Immature natural killer cell (primary cell): Measurements from ENCODE around the gene THOC6. TPM values are rescaled to one million over a fixed set of nuclear protein-coding genes. Genes with fewer than 3 reads are reported as not detected.

Experiments used
- DNase-seq, 3 donors: peaks; one replicate each; pipeline ENCODE4 v3.0.0; 2022; ENCODE audit warnings: mixed read lengths in 1 of 3
- H3K27ac Mint-ChIP-seq, 6 donors: one replicate each; pipeline ENCODE4 v1.8.0; 2020; ENCODE audit warnings: mixed read lengths in 6 of 6, mild to moderate bottlenecking in 5 of 6, inconsistent platforms in 4 of 6, moderate library complexity in 3 of 6
- H3K27me3 Mint-ChIP-seq, 3 donors: one replicate each; pipeline ENCODE4 v1.8.0; 2020 to 2021; ENCODE audit warnings: low read depth in 3 of 3, mild to moderate bottlenecking in 3 of 3, mixed read lengths in 3 of 3, moderate library complexity in 3 of 3, inconsistent platforms in 1 of 3
- H3K36me3 Mint-ChIP-seq, 3 donors: one replicate each; pipeline ENCODE4 v1.8.0; 2020; ENCODE audit warnings: mixed read lengths in 3 of 3, inconsistent platforms in 2 of 3, mild to moderate bottlenecking in 2 of 3
- H3K4me1 Mint-ChIP-seq, 2 donors: one replicate each; pipeline ENCODE4 v1.8.0; 2020; ENCODE audit warnings: inconsistent platforms in 2 of 2, mild to moderate bottlenecking in 2 of 2, mixed read lengths in 2 of 2, moderate library complexity in 1 of 2
- H3K4me3 Mint-ChIP-seq, 5 donors: one replicate each; pipeline ENCODE4 v1.8.0; 2020; ENCODE audit warnings: mild to moderate bottlenecking in 5 of 5, mixed read lengths in 5 of 5, inconsistent platforms in 3 of 5, moderate library complexity in 3 of 5
- H3K9me3 Mint-ChIP-seq, 6 donors: one replicate each; pipeline ENCODE4 v1.8.0; 2020; ENCODE audit warnings: mild to moderate bottlenecking in 6 of 6, mixed read lengths in 6 of 6, inconsistent platforms in 4 of 6, moderate library complexity in 3 of 6
- polyA plus RNA-seq, 3 donors: library from polyadenylated mRNA; unstranded; fragments of 300-500 nt; fragmentation: Illumina TruSeq; gene quantifications; one replicate each; pipeline ENCODE4 v1.2.3, GENCODE V29; 2021

The THOC6 gene
- polyA plus RNA-seq, 3 donors from 2014 or later: 40.1 to 45.4 (median 42.1) TPM

GRCh38 chr16:3015865-3016521, 7.8 kb upstream of the THOC6 start:
- peaks cover 9 to 11% (median 10%) of the 10 kb centered on the region in 3 donors for H3K27me3 Mint-ChIP-seq
- H3K27ac Mint-ChIP-seq: no peak overlapping the region
- no peak for DNase-seq
- H3K4me3 Mint-ChIP-seq: no peak overlapping the region
- H3K36me3 Mint-ChIP-seq: no peaks in the 10 kb centered on the region
- peaks cover 11% of the 10 kb centered on the region in 2 donors for H3K4me1 Mint-ChIP-seq
- no peaks in the 10 kb centered on the region for H3K9me3 Mint-ChIP-seq

GRCh38 chr16:3017344-3017743, 6.5 kb upstream of the THOC6 start:
- Mint-ChIP-seq H3K4me3 (no peak overlapping the region), H3K9me3 (no peaks in the 10 kb centered on the region), H3K4me1 (peaks cover 24% of the 10 kb centered on the region in 2 donors), H3K27ac (no peak overlapping the region), H3K36me3 (no peaks in the 10 kb centered on the region), H3K27me3 (peaks cover 6 to 16% (median 13%) of the 10 kb centered on the region in 3 donors)
- no peak for DNase-seq

- H3K4me3 Mint-ChIP-seq: peak within 1 kb of the TSS in 1 of 5 donors; percentile 25
- no peak for DNase-seq
- H3K27ac Mint-ChIP-seq: no peak within 1 kb of the TSS
Observed at GRCh38 chr16:3017794-3018506, 5.9 kb upstream of the THOC6 start, which contains the start of gene CLDN6. TSS of gene CLDN6 (minus strand) at chr16:3018183. CDS start at chr16:3016021, 2,162 bp downstream.

GRCh38 chr16:3019594-3020246, 4.1 kb upstream of the THOC6 start:
- Mint-ChIP-seq H3K36me3 (peaks cover 0 to 3% (median 3%) of the 10 kb centered on the region in 3 donors), H3K4me3 (peak overlapping the region; percentile 85 to 93 (median 90)), H3K27ac (peak overlapping the region; percentile 17 to 86 (median 80)), H3K27me3 (peaks cover 8 to 17% (median 12%) of the 10 kb centered on the region in 3 donors), H3K4me1 (peaks cover 43 to 45% of the 10 kb centered on the region in 2 donors), H3K9me3 (no peaks in the 10 kb centered on the region)
- DNase-seq: no peak

More at GRCh38 chr16:3017794-3018506, 5.9 kb upstream of the THOC6 start, which contains the start of gene CLDN6:
- Mint-ChIP-seq H3K36me3 (no peaks in the 10 kb centered on the region), H3K4me1 (peaks cover 30% of the 10 kb centered on the region in 2 donors), H3K27me3 (peaks cover 6 to 16% (median 13%) of the 10 kb centered on the region in 3 donors), H3K9me3 (no peaks in the 10 kb centered on the region)

GRCh38 chr16:3020247-3020603, 3.6 kb upstream of the THOC6 start, which contains the start of gene TNFRSF12A:
TSS of gene TNFRSF12A (plus strand) at chr16:3020368. CDS start at chr16:3020398, 30 bp downstream.
- Mint-ChIP-seq H3K4me1 (peaks cover 43 to 45% of the 10 kb centered on the region in 2 donors), H3K9me3 (no peaks in the 10 kb centered on the region), H3K36me3 (peaks cover 0 to 3% (median 3%) of the 10 kb centered on the region in 3 donors), H3K27me3 (peaks cover 8 to 17% (median 12%) of the 10 kb centered on the region in 3 donors), H3K27ac (peak within 1 kb of the TSS; percentile 66 to 96 (median 88)), H3K4me3 (peak within 1 kb of the TSS; percentile 90 to 94 (median 93))
- DNase-seq: peak; percentile 72 to 79 (median 76)

GRCh38 chr16:3020604-3021448, 3.0 kb upstream of the THOC6 start:
- peak in 2 of 3 donors; percentile 42 to 57 for DNase-seq
- Mint-ChIP-seq H3K4me3 (peak overlapping the region; percentile 90 to 94 (median 93)), H3K27me3 (peaks cover 8 to 17% (median 12%) of the 10 kb centered on the region in 3 donors), H3K4me1 (peaks cover 43 to 45% of the 10 kb centered on the region in 2 donors), H3K36me3 (peaks cover 0 to 3% (median 3%) of the 10 kb centered on the region in 3 donors), H3K27ac (peak overlapping the region; percentile 66 to 96 (median 86)), H3K9me3 (no peaks in the 10 kb centered on the region)

- Mint-ChIP-seq H3K9me3 (no peaks in the 10 kb centered on the region), H3K4me1 (peaks cover 43 to 45% of the 10 kb centered on the region in 2 donors), H3K4me3 (peak overlapping the region; percentile 87 to 94 (median 90)), H3K27me3 (peaks cover 6 to 13% (median 12%) of the 10 kb centered on the region in 3 donors), H3K36me3 (peaks cover 3 to 10% (median 4%) of the 10 kb centered on the region in 3 donors), H3K27ac (peak overlapping the region; percentile 57 to 96 (median 86))
- DNase-seq: peak; percentile 68 to 75 (median 73)
Observed at GRCh38 chr16:3021449-3022207, 2.2 kb upstream of the THOC6 start.

- Mint-ChIP-seq H3K27me3 (peaks cover 2 to 13% (median 8%) of the 10 kb centered on the region in 3 donors), H3K4me1 (peaks cover 43 to 45% of the 10 kb centered on the region in 2 donors), H3K4me3 (peak overlapping the region; percentile 86 to 94 (median 90)), H3K9me3 (no peaks in the 10 kb centered on the region), H3K36me3 (peaks cover 3 to 15% (median 4%) of the 10 kb centered on the region in 3 donors), H3K27ac (peak overlapping the region; percentile 78 to 96 (median 82))
- DNase-seq: peak; percentile 58 to 64 (median 61)
Observed at GRCh38 chr16:3022208-3022683, 1.6 kb upstream of the THOC6 start.

GRCh38 chr16:3022684-3023414, 986 bp upstream of the THOC6 start:
- H3K36me3 Mint-ChIP-seq: peaks cover 3 to 15% (median 4%) of the 10 kb centered on the region in 3 donors
- H3K27me3 Mint-ChIP-seq: peaks cover 2 to 13% (median 8%) of the 10 kb centered on the region in 3 donors
- H3K4me1 Mint-ChIP-seq: peaks cover 43 to 45% of the 10 kb centered on the region in 2 donors
- H3K9me3 Mint-ChIP-seq: no peaks in the 10 kb centered on the region
- DNase-seq: no peak
- peak overlapping the region; percentile 79 to 96 (median 83) for H3K27ac Mint-ChIP-seq
- peak overlapping the region; percentile 86 to 94 (median 90) for H3K4me3 Mint-ChIP-seq

- DNase-seq: no peak
- Mint-ChIP-seq H3K9me3 (no peaks in the 10 kb centered on the region), H3K27ac (peak overlapping the region; percentile 79 to 96 (median 88)), H3K4me1 (peaks cover 44 to 45% of the 10 kb centered on the region in 2 donors), H3K36me3 (peaks cover 3 to 15% (median 4%) of the 10 kb centered on the region in 3 donors), H3K27me3 (peaks cover 2 to 11% (median 8%) of the 10 kb centered on the region in 3 donors), H3K4me3 (peak overlapping the region; percentile 86 to 94 (median 90))
Observed at GRCh38 chr16:3023415-3023668, 493 bp upstream of the THOC6 start.

GRCh38 chr16:3025032-3026002, 1.5 kb downstream of the THOC6 start:
- peaks cover 4 to 15% (median 7%) of the 10 kb centered on the region in 3 donors for H3K36me3 Mint-ChIP-seq
- DNase-seq: no peak
- H3K9me3 Mint-ChIP-seq: no peaks in the 10 kb centered on the region
- H3K27ac Mint-ChIP-seq: no peak overlapping the region
- peaks cover 7 to 12% (median 8%) of the 10 kb centered on the region in 3 donors for H3K27me3 Mint-ChIP-seq
- peak overlapping the region in 1 of 5 donors; percentile 4 for H3K4me3 Mint-ChIP-seq
- H3K4me1 Mint-ChIP-seq: peaks cover 45 to 47% of the 10 kb centered on the region in 2 donors
